GM18498 (cell line): ENCODE data around the gene AS3MT.
"Not testable (repeated sequence)": the region's sequence is repeated elsewhere in the genome, so short reads cannot be mapped to it uniquely, and the experiment has no call there.

Experiments
- ATAC-seq: cut with Tn5 transposase; IDR thresholded peaks from one replicate; pipeline ENCODE4 v1.9.1; 2021; ENCODE audit warnings: mild to moderate bottlenecking, moderate library complexity; ENCODE audit not compliant: unreplicated experiment

Gene AS3MT

GRCh38 chr10:102919246-102919959 is 50.1 kb downstream of the AS3MT start:
- no peak for ATAC-seq

GRCh38 chr10:102919992-102920739 is 50.9 kb downstream of the AS3MT start:
- ATAC-seq, result no peak

DNA sequence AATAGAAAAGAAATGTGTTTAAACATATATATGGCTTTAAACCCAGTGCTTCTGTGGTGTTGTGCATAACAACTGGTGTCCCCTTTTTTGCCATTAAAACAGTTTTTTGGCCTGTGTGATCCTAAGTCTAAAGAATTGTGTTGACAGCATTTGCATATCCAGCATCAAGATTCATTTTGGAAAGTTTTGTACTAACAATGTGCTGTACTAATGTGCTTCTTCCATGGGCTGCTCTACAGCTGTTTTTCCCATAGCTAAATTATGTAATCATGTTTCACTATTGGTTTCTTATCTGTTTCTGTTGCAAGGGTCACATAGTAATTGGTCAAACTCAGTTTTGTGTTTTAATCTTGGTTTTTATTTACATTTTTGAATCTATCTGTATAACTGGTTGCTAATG is 54.3 kb downstream of the AS3MT start:
- no peak for ATAC-seq

DNA sequence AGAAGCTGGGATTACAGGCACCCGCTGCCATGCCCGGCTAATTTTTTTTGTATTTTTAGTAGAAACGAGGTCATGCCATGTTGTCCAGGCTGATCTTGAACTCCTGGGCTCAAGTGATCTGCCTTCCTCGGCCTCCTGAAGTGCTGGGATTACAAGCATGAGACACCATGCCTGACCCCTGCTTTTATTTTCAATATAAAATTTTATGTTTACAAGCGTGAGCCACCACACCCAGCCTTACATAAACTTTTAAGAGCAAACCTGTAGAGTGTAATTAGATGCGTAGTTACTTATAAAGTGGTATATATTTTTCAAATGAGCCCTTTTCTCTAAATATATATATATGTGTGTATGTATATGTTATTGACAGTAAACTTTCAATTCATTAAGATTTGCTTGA is 57.6 kb downstream of the AS3MT start:
- no peak for ATAC-seq

DNA sequence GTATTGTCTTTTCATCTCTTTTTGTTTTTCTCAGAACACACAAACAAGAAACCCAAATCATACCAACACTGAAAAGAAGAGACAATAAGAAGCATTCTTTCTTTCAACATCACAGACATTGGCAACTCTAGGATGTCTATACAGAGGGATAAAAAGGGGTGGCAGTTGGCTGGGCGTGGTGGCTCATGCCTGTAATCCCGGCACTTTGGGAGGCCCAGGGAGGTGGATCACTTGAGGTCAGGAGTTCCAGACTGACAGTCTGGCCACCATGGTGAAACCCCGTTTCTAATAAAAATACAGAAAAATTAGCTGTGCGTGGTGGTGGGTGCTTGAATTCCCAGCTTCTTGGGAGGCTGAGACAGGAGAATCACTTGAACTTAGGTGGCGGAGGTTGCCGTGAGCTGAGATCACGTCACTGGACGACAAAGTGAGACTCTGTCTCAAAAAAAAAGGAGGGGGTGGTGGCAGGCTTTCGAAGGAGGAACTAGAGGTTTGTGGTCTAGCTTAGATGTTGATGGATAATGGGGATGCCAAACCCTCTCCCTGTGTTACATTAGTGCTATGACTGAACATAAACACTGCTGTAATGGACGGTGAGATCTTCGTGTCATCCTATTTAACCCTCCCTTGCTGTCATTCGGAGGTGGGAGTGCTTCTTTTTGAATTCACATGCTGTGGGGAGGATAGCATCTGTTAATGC is 58.2 kb downstream of the AS3MT start:
- ATAC-seq, result no peak

DNA sequence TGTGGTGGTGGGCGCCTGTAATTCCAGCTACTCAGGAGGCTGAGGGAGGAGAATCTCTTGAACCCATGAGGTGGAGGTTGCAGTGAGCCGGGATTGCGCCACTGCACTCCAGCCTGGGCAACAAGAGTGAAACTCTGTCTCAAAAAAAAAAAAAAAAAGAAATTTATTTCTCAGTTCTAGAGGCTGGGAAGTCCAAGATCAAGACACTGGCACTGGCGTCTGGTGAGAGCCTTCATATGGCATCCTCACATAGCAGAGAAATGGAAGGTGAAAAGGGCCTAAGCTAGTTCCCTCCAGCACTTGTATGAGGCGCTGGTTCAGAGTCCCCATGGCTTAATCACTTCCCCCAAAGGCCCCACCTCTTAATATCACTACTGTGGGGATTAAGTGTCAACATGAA is 59.2 kb downstream of the AS3MT start:
- ATAC-seq, result not testable (repeated sequence)

- ATAC-seq, result no peak
Observed at GRCh38 chr10:102930720-102931119, 61.5 kb downstream of the AS3MT start.

DNA sequence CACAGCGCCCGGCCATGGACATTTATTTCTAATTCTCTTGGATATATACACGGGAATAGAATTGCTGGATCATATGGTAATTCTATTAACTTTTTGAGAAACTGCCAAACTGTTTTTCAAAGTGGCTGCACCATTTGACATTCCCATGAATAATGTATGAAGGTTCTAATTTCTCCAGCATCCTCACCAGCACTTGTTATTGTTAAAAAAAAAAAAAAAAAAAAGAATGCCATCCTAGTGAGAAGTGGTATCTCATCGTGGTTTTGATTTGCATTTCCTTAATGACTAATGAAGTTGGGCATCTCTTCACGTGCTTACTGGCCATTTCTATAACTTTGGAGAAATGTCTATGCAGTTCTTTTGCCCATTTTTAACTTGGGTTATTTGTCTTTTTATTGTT is 62.4 kb downstream of the AS3MT start:
- ATAC-seq, result no peak

GRCh38 chr10:102935505-102935904 is 66.2 kb downstream of the AS3MT start:
- ATAC-seq, result no peak

DNA sequence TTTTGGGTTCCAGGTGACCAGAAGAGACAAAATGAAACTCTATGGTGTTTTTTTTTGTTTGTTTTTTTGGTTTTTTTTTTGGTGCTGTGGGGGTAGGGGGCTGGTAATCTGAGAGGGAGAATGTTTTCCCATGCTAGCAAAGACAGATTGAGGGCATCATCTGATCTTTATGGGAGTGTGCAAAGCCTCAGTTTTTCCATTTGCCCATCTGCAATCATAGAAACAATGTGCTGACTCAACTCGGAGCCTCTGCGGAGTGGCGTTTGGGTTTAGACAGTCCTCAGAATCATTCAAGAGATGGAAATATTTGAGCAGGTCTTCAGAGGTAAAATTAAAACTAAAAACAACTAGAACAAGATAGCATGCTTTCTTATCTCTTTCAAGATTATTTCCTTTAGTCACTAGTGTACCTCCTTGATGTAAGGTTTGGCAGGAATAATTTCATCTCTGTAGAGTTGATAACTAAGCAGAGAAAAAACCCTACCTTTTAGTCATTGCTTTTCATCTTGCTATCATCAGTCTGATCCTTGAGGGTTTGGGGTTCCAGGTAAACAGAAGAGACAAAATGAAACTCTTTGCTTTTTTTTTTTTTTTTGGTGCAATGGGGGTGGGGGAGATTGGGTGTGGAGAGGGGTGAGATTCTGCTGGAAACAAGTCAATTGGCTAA is 66.8 kb downstream of the AS3MT start:
- ATAC-seq, result no peak

GRCh38 chr10:102941401-102941800 is 72.1 kb downstream of the AS3MT start:
- no peak for ATAC-seq

GRCh38 chr10:102945449-102945848 is 76.2 kb downstream of the AS3MT start:
- ATAC-seq, result no peak

DNA sequence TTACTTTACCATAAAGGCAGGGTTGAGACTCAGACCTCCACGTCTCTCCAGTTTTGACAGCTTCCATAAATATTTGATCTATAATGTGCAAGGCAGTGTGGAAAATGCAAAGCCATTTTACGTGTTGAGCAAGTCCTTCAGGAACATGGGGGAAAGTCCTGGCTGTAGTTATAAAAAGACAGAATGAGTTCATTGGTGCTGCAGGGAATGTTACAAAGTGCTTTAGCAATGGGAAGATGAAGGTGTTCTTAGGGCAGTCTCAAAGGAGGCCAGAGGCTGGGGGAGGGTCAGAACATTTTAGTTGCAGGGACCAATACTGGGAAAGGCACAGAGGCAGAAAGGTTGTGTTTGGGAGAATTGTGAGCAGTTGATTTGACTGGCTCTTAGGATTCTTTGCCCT is 76.7 kb downstream of the AS3MT start:
- no peak for ATAC-seq

DNA sequence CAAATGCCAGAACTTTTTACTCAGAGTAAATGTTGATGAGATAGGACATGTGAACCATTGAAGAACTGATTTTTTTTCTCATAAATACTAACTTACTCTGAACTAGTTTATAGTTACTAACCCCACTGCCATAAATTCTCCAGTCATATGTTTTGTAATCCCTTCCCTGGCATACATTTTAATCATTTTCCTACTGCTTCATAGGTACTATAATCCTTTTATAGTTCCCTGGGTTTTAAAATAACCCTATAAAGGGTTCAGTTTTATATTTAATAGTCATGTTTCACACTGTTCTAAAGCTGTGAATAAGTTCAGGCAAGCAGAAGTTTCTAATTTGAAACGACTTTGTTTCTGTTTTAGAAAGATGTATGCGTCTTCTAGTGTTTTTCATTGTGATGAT is 77.7 kb downstream of the AS3MT start:
- ATAC-seq, result no peak

DNA sequence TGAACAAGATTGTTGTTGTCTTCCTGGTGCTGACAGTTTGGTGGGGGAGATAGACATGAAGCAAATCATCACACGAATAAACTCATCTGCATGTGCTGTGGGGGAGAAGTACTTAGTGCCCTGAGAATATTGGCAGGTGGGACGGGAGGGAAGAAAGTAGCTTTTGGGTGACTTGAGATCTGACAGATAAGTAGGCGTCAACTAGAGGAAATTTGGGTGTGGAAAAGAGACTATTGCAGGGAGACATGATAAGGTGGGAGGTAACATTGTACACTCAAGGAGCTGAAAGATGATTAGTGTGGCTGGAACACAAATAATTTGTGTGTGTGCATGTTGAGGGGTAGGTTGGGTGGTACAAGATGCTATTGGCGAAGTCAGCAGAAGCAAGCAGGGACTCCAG is 78.9 kb downstream of the AS3MT start:
- no peak for ATAC-seq

DNA sequence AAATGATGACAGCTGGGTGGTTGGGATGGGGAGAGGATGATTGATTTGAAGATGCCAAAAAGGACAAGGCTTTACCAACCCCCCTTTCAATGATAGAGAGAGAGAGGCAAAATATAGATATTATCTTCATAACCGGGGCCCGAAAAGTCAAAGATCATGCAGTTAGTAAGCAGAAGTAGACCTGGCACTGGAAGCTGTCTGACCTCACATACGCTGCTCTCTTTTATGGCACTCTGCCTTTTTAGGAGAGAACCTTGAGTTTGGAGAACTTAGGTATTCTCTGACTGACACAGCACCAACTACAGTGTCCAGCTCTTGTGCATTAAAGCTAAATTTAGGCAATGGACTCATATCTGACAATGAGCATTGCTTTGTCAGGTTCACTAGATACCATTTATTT is 79.5 kb downstream of the AS3MT start:
- no peak for ATAC-seq

- no peak for ATAC-seq
Observed at GRCh38 chr10:102949916-102950315, 80.6 kb downstream of the AS3MT start.

DNA sequence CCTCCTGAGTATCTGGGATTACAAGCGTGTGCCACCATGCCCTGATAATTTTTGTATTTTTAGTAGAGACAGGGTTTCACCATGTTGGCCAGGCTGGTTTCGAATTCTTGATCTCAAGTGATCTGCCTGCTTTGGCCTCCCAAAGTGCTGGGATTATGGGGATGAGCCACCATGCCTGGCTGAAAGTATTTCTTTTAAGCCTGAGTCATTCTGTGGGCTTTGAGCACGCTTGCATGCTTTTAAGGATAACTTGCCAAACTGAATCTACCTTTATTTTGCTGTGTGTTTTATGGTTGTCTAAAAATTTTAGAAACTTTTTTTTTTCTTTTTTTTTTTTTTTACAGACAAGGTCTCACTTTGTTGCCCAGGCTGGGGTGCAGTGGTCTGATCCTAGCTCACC is 82.0 kb downstream of the AS3MT start:
- no peak for ATAC-seq
